AG10803 (cell line): ENCODE data around the gene LPP.

Experiments used
- DNase-seq: peaks from one replicate; pipeline ENCODE4 v3.0.0; 2010; ENCODE audit warnings: low read depth
- H3K4me3 ChIP-seq: 2 replicates; pipeline ENCODE4 v1.5.1; 2011; ENCODE audit warnings: mild to moderate bottlenecking, low read length, control low read depth
- TF ChIP-seq, protein P1 (sequence below): conservative IDR thresholded peaks from 2 replicates; pipeline ENCODE4 v1.5.1; 2011; ENCODE audit warnings: mild to moderate bottlenecking, low read length, control low read depth, inconsistent platforms

The LPP gene

GRCh38 chr3:188537606-188538005 lies 383.6 kb downstream of the LPP start:
- no peak overlapping the region for H3K4me3 ChIP-seq
- no peak for DNase-seq
- TF ChIP-seq, protein P1, sequence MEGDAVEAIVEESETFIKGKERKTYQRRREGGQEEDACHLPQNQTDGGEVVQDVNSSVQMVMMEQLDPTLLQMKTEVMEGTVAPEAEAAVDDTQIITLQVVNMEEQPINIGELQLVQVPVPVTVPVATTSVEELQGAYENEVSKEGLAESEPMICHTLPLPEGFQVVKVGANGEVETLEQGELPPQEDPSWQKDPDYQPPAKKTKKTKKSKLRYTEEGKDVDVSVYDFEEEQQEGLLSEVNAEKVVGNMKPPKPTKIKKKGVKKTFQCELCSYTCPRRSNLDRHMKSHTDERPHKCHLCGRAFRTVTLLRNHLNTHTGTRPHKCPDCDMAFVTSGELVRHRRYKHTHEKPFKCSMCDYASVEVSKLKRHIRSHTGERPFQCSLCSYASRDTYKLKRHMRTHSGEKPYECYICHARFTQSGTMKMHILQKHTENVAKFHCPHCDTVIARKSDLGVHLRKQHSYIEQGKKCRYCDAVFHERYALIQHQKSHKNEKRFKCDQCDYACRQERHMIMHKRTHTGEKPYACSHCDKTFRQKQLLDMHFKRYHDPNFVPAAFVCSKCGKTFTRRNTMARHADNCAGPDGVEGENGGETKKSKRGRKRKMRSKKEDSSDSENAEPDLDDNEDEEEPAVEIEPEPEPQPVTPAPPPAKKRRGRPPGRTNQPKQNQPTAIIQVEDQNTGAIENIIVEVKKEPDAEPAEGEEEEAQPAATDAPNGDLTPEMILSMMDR = no peak

DNA sequence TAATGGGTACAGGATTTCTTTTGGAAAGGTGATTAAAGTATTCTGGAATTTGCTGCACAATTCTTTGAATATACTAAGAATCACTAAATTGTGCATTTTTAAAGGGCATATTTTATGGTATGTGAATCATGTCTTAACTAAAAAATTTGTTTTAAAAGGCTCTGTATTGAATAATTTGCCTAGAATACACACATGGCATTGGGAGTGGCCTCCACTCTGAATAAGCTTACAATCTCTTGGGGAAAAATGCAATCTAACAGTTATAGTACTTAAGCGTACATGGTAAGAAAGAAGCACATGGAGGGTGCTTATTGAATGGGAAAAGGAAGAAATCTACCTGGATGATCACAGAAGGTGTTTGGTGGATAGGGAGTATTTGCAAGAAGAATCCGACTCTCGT lies 385.1 kb downstream of the LPP start:
- no peak overlapping the region for H3K4me3 ChIP-seq
- TF ChIP-seq, protein P1 = no peak
- DNase-seq = no peak

DNA sequence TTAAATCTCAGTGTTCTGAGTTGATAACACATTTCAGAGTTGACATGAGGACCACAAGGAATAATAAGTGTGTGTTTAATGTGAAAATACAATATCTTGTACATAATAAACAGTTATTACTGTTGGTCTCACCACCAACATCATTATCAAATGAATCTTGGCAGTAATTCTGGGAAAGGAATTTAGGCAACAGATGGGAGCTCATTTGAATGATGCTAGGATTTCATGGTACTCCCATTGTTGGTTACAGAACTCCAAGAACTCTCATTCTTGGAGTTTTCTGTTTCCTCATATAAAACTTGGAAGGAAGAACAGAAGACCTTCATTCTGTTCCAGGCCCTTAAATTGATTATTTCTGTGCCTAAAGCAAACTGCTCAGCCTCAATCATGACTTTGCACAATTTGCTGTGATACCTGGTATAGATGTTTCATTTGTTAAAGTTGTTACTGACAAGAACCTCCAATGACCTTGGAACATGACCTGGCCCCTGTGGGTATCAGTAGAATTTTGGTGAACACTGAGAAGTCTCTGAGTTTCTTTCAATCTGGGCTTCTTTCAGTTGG lies 385.8 kb downstream of the LPP start:
- no peak overlapping the region for H3K4me3 ChIP-seq
- TF ChIP-seq, protein P1 = no peak
- peak; percentile 62 for DNase-seq

GRCh38 chr3:188542196-188542595 lies 388.2 kb downstream of the LPP start:
- TF ChIP-seq, protein P1 = no peak
- DNase-seq = no peak
- no peak overlapping the region for H3K4me3 ChIP-seq

GRCh38 chr3:188544012-188544411 lies 390.1 kb downstream of the LPP start:
- TF ChIP-seq, protein P1 = no peak
- no peak overlapping the region for H3K4me3 ChIP-seq
- DNase-seq = no peak

DNA sequence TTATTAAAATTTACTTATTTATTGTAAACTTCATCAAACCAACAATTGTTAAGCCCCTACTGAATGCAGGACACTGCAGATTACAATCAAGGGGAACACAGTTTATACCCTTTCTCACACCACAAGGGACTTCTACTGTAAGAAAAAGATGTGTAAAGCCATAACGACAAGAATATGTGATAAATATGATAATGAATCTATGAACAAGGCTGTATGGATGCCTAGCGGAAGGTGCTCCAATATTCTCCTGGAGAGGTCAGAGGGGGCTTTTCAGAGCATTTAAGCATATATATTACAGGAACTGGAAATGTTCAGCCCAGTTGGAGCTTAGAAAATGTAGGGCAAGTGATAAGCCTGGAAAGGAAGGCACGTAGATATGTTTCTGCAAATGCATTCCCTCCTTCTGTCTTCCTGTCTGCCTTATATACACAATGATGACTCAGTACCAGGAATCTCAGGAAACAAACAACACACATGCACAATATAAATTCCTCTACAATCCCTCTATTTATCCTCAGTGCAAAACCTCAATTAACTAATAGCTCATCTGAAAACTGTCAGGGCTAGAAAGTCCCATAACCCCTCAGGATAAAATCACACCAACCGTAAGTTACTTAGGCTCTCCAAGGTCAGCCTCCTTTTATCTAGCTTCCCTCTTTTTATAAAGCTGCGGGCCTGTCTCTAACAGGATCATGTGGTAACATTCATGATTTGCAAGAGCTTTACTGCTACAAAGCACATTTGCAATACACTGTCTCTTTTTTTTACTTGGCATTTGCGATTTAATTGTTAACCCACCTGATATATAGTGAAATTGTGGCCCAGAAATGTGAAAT lies 393.1 kb downstream of the LPP start:
- TF ChIP-seq, protein P1 = no peak
- peak; percentile 59 for DNase-seq

DNA sequence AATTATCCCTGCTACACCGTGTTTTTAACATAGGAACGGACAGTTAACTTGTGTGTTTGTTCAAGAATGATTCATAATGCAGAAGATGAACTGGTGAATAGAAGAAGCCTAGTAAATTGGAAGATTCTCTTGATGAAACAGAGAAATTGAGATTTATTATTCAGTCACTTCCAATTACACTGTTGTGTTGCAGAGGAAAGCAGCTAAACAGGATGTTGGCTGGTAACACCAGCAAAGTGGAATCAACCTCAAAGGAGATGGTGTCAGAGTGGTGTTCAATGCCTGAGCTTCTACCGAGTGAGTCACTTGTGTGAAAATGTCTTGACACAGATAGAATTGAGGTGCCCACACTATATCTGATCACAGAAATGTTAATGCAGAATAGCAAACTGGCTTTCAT lies 399.6 kb downstream of the LPP start:
- H3K4me3 ChIP-seq = no peak overlapping the region
- DNase-seq = no peak
- TF ChIP-seq, protein P1 = no peak

More for the DNA sequence above, 393.1 kb downstream of the LPP start:
- no peak overlapping the region for H3K4me3 ChIP-seq
